ENCODE data around the gene DAG1. TPM values are rescaled to one million over a fixed set of nuclear protein-coding genes. Genes with fewer than 3 reads are reported as not detected.

DAG1 gene
- total RNA-seq, 1 experiment from 2014 or later, result 99.9 TPM

- H3K9me3 ChIP-seq (ENCODE audit: control insufficient read depth in 1 of 2, insufficient read depth in 1 of 2, low read depth in 1 of 2, low read length in 2 of 2), result no peaks in the 10 kb centered on the region
- ChIA-PET RAD21 (ENCODE audit: low non-redundant PET in 1 of 2, low total read pairs in 2 of 2, uncharacterized antibody in 2 of 2, unreplicated experiment in 2 of 2) (no interaction called here), CTCF (no interaction called here), POLR2A (no interaction called here)
- no peaks in the 10 kb centered on the region for H3K36me3 ChIP-seq (ENCODE audit: control insufficient read depth in 1 of 2, insufficient read depth in 2 of 2, low read length in 2 of 2)
- H3K4me1 ChIP-seq (ENCODE audit: control insufficient read depth in 1 of 2, insufficient read depth in 2 of 2, low read length in 2 of 2), result no peaks in the 10 kb centered on the region; a peak in 1 of 4 replicates
- no peak overlapping the region for H2AFZ ChIP-seq (ENCODE audit: low read depth, low read length, poor library complexity, severe bottlenecking)
- H3K9me2 ChIP-seq (ENCODE audit: insufficient read depth), result no peaks in the 10 kb centered on the region
- H3K27me3 ChIP-seq (ENCODE audit: insufficient read depth, low read length), result no peaks in the 10 kb centered on the region
- no peak overlapping the region for H3K4me2 ChIP-seq (ENCODE audit: low read length)
- no peaks in the 10 kb centered on the region for H4K20me1 ChIP-seq (ENCODE audit: insufficient read depth)
- H3K9ac ChIP-seq (ENCODE audit: low read length), result no peak overlapping the region
- no peaks in the 10 kb centered on the region for H3K79me2 ChIP-seq (ENCODE audit: insufficient read depth, low read length)
- intact Hi-C loops (cut with micrococcal nuclease), result no loop called here
- BruUV-seq (replicated peaks), result no TSS peak
- DNase-seq (ENCODE audit: low read depth, low spot score) (no peak), ATAC-seq (no peak)
- no peak for TF ChIP-seq YY1 (IDR thresholded peaks at IDR 0.05; ENCODE audit: extremely low read depth, insufficient replicate concordance, low read depth, low read length)
- no peak overlapping the region for H3K4me3 ChIP-seq (replicated peaks in 1 of 2; ENCODE audit: low read depth in 1 of 2, low read length in 2 of 2)
- H3K27ac ChIP-seq (ENCODE audit: low read depth, low read length), result no peak overlapping the region
Observed at GRCh38 chr3:49582177-49582576, 112.1 kb downstream of the DAG1 start.

Other genes with a start within 250 kb of the DAG1 start
- 5.9 TPM for gene C3orf62, start 193.0 kb upstream of the DAG1 start, total RNA-seq (2021; ENCODE audit: unreplicated experiment)
- 31.7 TPM for gene USP4, start 130.2 kb upstream of the DAG1 start, total RNA-seq (2021; ENCODE audit: unreplicated experiment)
- 330 TPM for gene GPX1, start 111.9 kb upstream of the DAG1 start, total RNA-seq (2021; ENCODE audit: unreplicated experiment)
- gene RHOA, start 58.3 kb upstream of the DAG1 start, total RNA-seq (2021; ENCODE audit: unreplicated experiment), result 497 TPM
- 11.9 TPM for gene TCTA, start 57.8 kb upstream of the DAG1 start, total RNA-seq (2021; ENCODE audit: unreplicated experiment)
- gene AMT, start 47.8 kb upstream of the DAG1 start, total RNA-seq (2021; ENCODE audit: unreplicated experiment), result 4.8 TPM
- 11.3 TPM for gene NICN1, start 40.9 kb upstream of the DAG1 start, total RNA-seq (2021; ENCODE audit: unreplicated experiment)
- 1.5 TPM for gene BSN, start 84.2 kb downstream of the DAG1 start, total RNA-seq (2021; ENCODE audit: unreplicated experiment)
- gene APEH, start 204.1 kb downstream of the DAG1 start, total RNA-seq (2021; ENCODE audit: unreplicated experiment), result 246 TPM
- 15.4 TPM for gene MST1, start 219.2 kb downstream of the DAG1 start, total RNA-seq (2021; ENCODE audit: unreplicated experiment)
- gene RNF123, start 219.3 kb downstream of the DAG1 start, total RNA-seq (2021; ENCODE audit: unreplicated experiment), result 71.9 TPM
- gene AMIGO3, start 249.4 kb downstream of the DAG1 start, total RNA-seq (2021; ENCODE audit: unreplicated experiment), result 0.32 TPM

All from HCT116 (cell line).